DMS153 treated with DMSO at 0.1 percent for 48 hours (cell line): ENCODE results near the gene CFAP97D1.
A peak's percentile ranks its signal among the peaks of the same experiment; 100 is the strongest.

Source experiments
- DNase-seq: peaks from one replicate; lab custom pipeline; 2025; ENCODE audit not compliant: unreplicated experiment; lab: John Stamatoyannopoulos, UW

Gene CFAP97D1

GRCh38 chr17:43825567-43825966, 45.3 kb downstream of the CFAP97D1 start:
- DNase-seq: no peak

- no peak for DNase-seq
Measured at GRCh38 chr17:43826206-43826605, 46.0 kb downstream of the CFAP97D1 start.

- no peak for DNase-seq
Measured at GRCh38 chr17:43827596-43827995, 47.4 kb downstream of the CFAP97D1 start.

- DNase-seq: no peak
Measured at GRCh38 chr17:43829738-43830137, 49.5 kb downstream of the CFAP97D1 start.

- DNase-seq: no peak
Measured at GRCh38 chr17:43830510-43831140, 50.4 kb downstream of the CFAP97D1 start.

GRCh38 chr17:43831633-43832032, 51.4 kb downstream of the CFAP97D1 start:
- no peak for DNase-seq

GRCh38 chr17:43832168-43832975, 52.1 kb downstream of the CFAP97D1 start:
- no peak for DNase-seq

GRCh38 chr17:43832976-43833829, 53.0 kb downstream of the CFAP97D1 start, which contains the start of gene MPP3:
MPP3 (minus strand) TSS chr17:43833146; CDS start chr17:43831906, 1,240 bp downstream.
- DNase-seq: peak; percentile 28

- DNase-seq: no peak
Measured at GRCh38 chr17:43834106-43834505, 53.9 kb downstream of the CFAP97D1 start.
